Breast epithelium (tissue), 3 donors: ENCODE data around the gene CAMKK1.

ENCODE experiments used
- CTCF ChIP-seq, 3 donors: fragments of 450-650 bp; IDR thresholded peaks; one replicate each; pipeline ENCODE4 v1.5.1; 2016 to 2017; ENCODE audit warnings: antibody characterized with exemption in 3 of 3, mild to moderate bottlenecking in 3 of 3, moderate library complexity in 3 of 3
- POLR2A ChIP-seq: fragments of 450-650 bp; IDR thresholded peaks from one replicate; pipeline ENCODE4 v1.6.1; 2016; ENCODE audit warnings: antibody characterized with exemption, mild to moderate bottlenecking, moderate library complexity

DNA sequence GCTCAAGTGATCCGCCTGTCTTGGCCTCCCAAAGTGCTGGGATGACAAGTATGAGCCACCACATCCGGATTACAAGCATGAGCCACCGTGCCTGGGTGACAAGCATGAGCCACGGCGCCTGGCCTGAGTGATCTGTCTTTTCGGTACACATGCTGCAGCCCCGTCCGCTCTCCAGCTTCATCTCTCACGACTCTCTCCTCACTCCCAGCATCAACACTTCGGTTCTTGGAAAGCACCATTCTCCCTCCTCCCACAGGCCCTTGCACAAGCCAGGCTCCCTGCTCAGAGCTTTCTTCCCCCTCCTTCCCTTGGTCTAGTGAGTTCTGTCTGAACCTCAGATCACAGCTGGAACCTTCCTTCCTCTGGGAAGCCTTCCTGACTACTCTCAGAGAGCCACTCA is 40.3 kb downstream of the CAMKK1 start:
- TF ChIP-seq CTCF (IDR thresholded peaks at IDR 0.05) (no peak), POLR2A (no peak)
